Cardiac fibroblast (primary cell): ENCODE results near the gene ALPL.

Experiments used
- DNase-seq, 2 donors: peaks; one replicate each; pipeline versions ENCODE4 v3.0.0 to v3.0.0-alpha.2; 2010; ENCODE audit warnings: low read depth in 2 of 2
- H3K4me3 ChIP-seq, 2 donors: replicated peaks in 1 of 2; 1 replicate in 1 of 2; 2 replicates in 1 of 2; pipeline ENCODE4 v1.5.1; 2011; ENCODE audit warnings: low read depth in 2 of 2, low read length in 2 of 2, mild to moderate bottlenecking in 2 of 2, moderate library complexity in 1 of 2
- TF ChIP-seq, protein P1 (sequence below): IDR thresholded peaks from one replicate; pipeline ENCODE4 v1.5.1; 2011; ENCODE audit warnings: low read depth, mild to moderate bottlenecking, low read length, inconsistent platforms

Gene ALPL

DNA sequence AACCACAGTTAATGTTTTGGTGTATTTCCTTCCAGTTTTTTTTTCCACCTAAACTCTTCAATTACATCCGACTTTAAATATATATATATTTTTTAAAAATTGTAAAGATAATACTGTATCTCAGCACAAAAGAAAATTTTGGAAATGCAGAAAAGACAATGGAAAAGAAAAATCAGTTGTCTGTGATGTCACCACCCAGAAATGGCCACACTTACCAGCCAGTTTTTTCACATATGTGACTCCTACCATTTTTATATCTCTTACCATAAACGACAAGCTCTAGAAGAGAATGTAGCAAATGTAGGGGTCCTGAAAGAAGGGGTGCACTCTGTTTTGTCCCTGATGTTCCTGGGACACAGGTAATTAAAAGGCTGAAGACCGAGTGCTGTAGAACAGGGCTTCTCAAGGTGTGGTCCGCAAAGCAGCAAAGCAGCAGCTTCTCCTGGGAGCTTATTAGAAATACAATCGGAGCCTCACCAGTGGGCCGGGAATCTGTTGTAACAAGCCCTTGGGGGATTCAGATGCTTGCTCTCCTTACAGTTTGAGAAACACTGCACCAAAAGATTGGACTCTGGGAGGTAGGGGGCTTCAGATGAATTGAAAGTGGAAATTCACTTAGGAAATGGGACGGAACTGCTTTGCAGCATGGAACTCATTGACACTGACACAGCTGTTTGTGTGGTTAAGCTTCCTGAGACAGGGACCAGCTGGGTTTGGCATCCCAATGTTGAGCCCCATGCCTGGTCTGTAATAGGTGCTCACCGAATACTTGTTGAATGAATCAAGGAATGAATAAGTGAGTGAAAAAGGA, 44.1 kb downstream of the ALPL start:
- DNase-seq, result peak; percentile 55 to 93
- TF ChIP-seq, protein P1, sequence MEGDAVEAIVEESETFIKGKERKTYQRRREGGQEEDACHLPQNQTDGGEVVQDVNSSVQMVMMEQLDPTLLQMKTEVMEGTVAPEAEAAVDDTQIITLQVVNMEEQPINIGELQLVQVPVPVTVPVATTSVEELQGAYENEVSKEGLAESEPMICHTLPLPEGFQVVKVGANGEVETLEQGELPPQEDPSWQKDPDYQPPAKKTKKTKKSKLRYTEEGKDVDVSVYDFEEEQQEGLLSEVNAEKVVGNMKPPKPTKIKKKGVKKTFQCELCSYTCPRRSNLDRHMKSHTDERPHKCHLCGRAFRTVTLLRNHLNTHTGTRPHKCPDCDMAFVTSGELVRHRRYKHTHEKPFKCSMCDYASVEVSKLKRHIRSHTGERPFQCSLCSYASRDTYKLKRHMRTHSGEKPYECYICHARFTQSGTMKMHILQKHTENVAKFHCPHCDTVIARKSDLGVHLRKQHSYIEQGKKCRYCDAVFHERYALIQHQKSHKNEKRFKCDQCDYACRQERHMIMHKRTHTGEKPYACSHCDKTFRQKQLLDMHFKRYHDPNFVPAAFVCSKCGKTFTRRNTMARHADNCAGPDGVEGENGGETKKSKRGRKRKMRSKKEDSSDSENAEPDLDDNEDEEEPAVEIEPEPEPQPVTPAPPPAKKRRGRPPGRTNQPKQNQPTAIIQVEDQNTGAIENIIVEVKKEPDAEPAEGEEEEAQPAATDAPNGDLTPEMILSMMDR, result no peak
- H3K4me3 ChIP-seq, result peak overlapping the region in 1 of 2 donors; percentile 4

DNA sequence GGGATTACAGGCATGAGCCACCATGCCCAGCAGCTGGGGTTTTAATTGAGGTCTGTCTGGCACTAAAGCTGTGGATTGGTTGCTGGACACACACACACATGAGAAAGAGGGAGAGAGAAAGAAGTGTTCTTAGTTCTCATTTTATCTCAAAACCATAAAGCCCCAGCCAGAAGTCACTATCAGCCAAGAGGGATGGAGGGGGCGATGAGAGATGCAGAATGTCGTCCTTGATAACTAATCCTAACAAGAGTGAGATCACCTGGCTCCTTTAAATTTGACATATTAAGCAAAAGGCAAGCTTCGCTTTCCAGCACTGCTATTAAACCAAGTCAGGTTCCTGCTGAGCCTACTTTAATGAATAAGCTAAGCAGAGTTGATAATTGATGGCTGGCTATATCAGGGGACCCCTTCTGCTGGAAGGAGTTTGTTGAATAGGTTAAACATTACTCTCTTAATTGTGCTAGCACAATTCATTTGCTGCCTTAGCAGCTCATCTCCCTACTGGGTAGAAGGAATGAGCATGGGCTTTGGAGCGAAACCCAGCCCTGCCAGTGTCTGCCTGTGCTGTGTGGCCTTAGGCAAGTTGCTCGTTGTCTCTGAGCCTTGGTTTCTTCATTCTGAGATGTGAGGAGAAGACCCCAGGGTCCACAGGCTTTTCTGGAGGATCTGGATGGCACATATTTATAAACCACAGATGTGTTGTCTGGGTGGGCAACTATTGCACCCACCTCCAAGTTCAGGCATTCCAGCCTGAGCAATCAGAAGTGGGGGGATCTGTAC, 50.8 kb downstream of the ALPL start:
- TF ChIP-seq, protein P1, result no peak
- H3K4me3 ChIP-seq, result no peak overlapping the region
- DNase-seq, result no peak

DNA sequence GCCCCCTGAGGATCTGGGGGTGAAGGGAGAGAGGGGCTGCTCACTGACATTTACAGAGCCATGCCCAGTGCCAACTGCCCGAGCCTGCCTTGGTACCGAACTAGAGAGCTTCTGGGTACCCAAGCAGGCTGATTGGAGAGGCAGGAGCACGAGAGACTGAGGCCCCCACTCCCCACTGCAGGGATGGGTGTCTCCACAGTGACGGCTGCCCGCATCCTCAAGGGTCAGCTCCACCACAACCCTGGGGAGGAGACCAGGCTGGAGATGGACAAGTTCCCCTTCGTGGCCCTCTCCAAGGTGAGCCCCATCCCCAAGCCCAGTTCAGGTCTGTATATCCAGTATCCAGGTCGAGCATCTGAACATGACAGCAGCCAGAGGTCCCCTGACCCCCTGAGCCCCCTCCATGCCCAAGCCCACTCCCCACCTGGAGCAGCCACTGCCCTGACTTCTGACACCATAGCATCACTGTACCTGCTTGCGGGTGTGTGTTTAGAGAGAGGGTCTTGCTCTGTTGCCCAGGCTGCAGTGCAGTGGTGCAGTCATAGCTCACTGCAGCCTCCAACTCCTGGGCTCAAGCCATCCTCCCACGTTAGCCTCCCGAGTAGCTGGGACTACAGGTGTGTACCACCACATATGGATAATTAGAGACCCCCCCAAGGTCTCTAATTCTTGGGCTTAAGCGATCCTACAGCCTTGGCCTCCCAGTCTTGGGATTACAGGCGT, 51.9 kb downstream of the ALPL start:
- no peak for DNase-seq
- TF ChIP-seq, protein P1, result no peak

GRCh38 chr1:21562896-21563295, 53.7 kb downstream of the ALPL start:
- no peak overlapping the region for H3K4me3 ChIP-seq
- DNase-seq, result no peak
- TF ChIP-seq, protein P1, result no peak

More for the DNA sequence above, 51.9 kb downstream of the ALPL start:
- H3K4me3 ChIP-seq, result no peak overlapping the region

DNA sequence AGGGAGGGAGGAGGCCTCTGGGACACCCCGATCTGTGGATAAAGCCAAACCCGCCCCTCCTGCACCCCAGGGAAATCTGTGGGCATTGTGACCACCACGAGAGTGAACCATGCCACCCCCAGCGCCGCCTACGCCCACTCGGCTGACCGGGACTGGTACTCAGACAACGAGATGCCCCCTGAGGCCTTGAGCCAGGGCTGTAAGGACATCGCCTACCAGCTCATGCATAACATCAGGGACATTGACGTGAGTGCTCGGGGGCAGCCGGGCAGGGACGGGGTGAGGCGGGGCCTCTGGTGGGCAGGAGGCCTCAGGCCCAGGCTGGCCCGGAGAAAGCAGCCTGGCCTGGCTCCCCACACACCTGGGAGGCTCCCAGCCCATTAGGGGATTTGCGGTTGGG, 54.7 kb downstream of the ALPL start:
- no peak overlapping the region for H3K4me3 ChIP-seq
- DNase-seq, result no peak
- TF ChIP-seq, protein P1, result no peak

DNA sequence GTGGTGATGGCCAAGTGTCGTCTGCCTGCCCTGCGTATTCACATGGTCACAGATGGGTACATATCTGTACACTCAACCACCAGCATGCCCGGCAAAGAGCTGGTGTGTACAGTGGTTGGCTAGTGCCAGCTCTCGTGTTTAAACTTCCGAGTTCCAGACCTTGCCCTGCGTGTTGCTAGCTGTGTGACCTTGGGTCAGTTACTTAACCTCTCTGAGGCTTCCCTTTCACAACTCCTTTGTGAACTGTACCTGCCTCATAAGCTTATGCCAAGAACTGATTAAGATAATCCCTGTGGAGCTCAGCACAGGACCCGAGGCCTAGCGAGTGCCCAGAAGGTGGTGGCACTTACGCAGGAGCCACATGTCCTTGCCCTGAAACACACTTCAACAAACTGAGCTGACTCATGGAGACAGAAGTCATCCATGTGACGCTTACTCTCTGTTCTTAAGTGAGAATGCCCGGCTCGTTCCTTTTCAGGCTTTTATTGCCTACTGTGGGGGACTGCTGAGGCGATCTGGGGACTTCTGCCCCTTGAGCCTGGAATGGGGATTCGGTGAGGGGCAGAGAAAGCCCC, 55.4 kb downstream of the ALPL start:
- no peak overlapping the region for H3K4me3 ChIP-seq
- DNase-seq, result peak in 1 of 2 donors; percentile 66
- TF ChIP-seq, protein P1, result no peak
